Measurements from ENCODE around the gene CERS6.

Gene CERS6

GRCh38 chr2:168541858-168542257 is 85.8 kb downstream of the CERS6 start:
- H3K27ac ChIP-seq, result no peak overlapping the region
- no peaks in the 10 kb centered on the region for H3K36me3 ChIP-seq
- H3K27me3 ChIP-seq (ENCODE audit: insufficient read depth, low read depth, severe bottlenecking), result no peaks in the 10 kb centered on the region
- no peak overlapping the region for H3K4me3 ChIP-seq (ENCODE audit: low read depth, low read length)
- no peaks in the 10 kb centered on the region for H3K9me3 ChIP-seq (ENCODE audit: severe bottlenecking)
- DNase-seq, result no peak
- no peak for TF ChIP-seq CTCF (IDR thresholded peaks at IDR 0.05; ENCODE audit: low read depth, low read length)

DNA sequence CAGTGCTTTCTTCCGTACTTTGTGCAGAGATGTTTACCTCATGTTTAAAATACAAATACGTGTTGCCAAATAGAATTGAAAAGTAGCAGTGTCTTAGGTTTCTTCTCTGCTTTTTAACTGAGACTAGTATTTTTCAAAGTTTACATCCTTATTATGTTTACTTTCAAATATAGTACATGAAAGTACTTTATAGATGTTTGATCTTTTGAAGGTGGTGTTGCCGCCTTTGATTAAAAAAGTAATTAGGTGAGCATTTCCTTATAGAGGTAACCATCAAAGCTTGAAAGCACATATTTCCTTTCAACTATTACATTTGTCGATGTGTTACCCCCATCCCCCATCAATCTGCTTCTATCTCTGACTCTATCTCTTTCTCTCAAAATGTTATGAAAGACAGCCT is 87.0 kb downstream of the CERS6 start:
- no peak for DNase-seq

DNA sequence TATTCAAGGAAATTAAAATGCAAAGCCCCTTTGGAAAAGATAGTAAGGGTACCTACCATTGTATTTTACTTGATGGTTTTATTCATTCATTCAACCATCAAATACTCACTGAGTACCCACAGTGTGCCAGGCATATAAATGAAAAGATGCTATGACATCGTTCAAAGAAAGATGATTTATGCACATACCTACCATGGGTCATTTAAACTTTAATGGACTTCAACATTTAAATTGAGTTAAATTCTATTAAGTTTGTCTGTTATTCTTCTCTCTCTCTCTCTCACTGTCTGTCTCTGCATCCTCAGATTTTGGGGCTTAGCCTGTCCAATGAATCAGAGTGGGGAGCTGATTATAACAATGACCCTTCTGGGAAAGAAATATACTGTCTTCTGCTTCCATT is 87.9 kb downstream of the CERS6 start:
- TF ChIP-seq CTCF (IDR thresholded peaks at IDR 0.05; ENCODE audit: low read depth, low read length), result no peak
- H3K36me3 ChIP-seq, result no peaks in the 10 kb centered on the region
- no peaks in the 10 kb centered on the region for H3K9me3 ChIP-seq (ENCODE audit: severe bottlenecking)
- H3K27me3 ChIP-seq (ENCODE audit: insufficient read depth, low read depth, severe bottlenecking), result no peaks in the 10 kb centered on the region
- DNase-seq, result no peak
- no peak overlapping the region for H3K4me3 ChIP-seq (ENCODE audit: low read depth, low read length)
- no peak overlapping the region for H3K27ac ChIP-seq

More for the DNA sequence above, 87.0 kb downstream of the CERS6 start:
- H3K27ac ChIP-seq, result no peak overlapping the region
- TF ChIP-seq CTCF (IDR thresholded peaks at IDR 0.05; ENCODE audit: low read depth, low read length), result no peak
- H3K27me3 ChIP-seq (ENCODE audit: insufficient read depth, low read depth, severe bottlenecking), result no peaks in the 10 kb centered on the region
- no peak overlapping the region for H3K4me3 ChIP-seq (ENCODE audit: low read depth, low read length)
- H3K36me3 ChIP-seq, result no peaks in the 10 kb centered on the region
- no peaks in the 10 kb centered on the region for H3K9me3 ChIP-seq (ENCODE audit: severe bottlenecking)

GRCh38 chr2:168545439-168546082 is 89.5 kb downstream of the CERS6 start:
- no peaks in the 10 kb centered on the region for H3K36me3 ChIP-seq

GRCh38 chr2:168550670-168551069 is 94.6 kb downstream of the CERS6 start:
- H3K36me3 ChIP-seq, result no peaks in the 10 kb centered on the region
- TF ChIP-seq CTCF (IDR thresholded peaks at IDR 0.05; ENCODE audit: low read depth, low read length), result no peak
- H3K27ac ChIP-seq, result no peak overlapping the region
- DNase-seq, result no peak
- no peaks in the 10 kb centered on the region for H3K9me3 ChIP-seq (ENCODE audit: severe bottlenecking)
- H3K27me3 ChIP-seq (ENCODE audit: insufficient read depth, low read depth, severe bottlenecking), result no peaks in the 10 kb centered on the region
- H3K4me3 ChIP-seq (ENCODE audit: low read depth, low read length), result no peak overlapping the region

More at GRCh38 chr2:168545439-168546082, 89.5 kb downstream of the CERS6 start:
- Histone ChIP-seq H3K9me3 (ENCODE audit: severe bottlenecking) (no peaks in the 10 kb centered on the region), H3K27ac (no peak overlapping the region), H3K4me3 (ENCODE audit: low read depth, low read length) (no peak overlapping the region), H3K27me3 (ENCODE audit: insufficient read depth, low read depth, severe bottlenecking) (no peaks in the 10 kb centered on the region)
- no peak for DNase-seq
- TF ChIP-seq CTCF (IDR thresholded peaks at IDR 0.05; ENCODE audit: low read depth, low read length), result no peak

- no peaks in the 10 kb centered on the region for H3K36me3 ChIP-seq
- TF ChIP-seq CTCF (IDR thresholded peaks at IDR 0.05; ENCODE audit: low read depth, low read length), result no peak
- H3K9me3 ChIP-seq (ENCODE audit: severe bottlenecking), result no peaks in the 10 kb centered on the region
- H3K27me3 ChIP-seq (ENCODE audit: insufficient read depth, low read depth, severe bottlenecking), result no peaks in the 10 kb centered on the region
- H3K4me3 ChIP-seq (ENCODE audit: low read depth, low read length), result no peak overlapping the region
- H3K27ac ChIP-seq, result no peak overlapping the region
- DNase-seq, result no peak
These were observed 96.4 kb downstream of the CERS6 start for GRCh38 chr2:168552450-168552856.
